RWPE2 (cell line): ENCODE measurements around the gene HOXC5.

Experiments used
- ATAC-seq: fragments of 200-7000 bp; cut with Tn5 transposase; 3 replicates; pipeline ENCODE4 v1.9.1; 2021; ENCODE audit warnings: low read depth
- DNase-seq: peaks from one replicate; pipeline ENCODE4 v3.0.0-alpha.2; 2020; ENCODE audit warnings: low spot score
- H3K27ac ChIP-seq: fragments of 450-650 bp; 2 replicates; pipeline ENCODE4 v1.5.1; 2017; ENCODE audit warnings: mild to moderate bottlenecking; ENCODE audit not compliant: poor library complexity, severe bottlenecking
- H3K27me3 ChIP-seq: fragments of 250-450 bp; sonication (Bioruptor Pico); 2 replicates; pipeline ENCODE4 v1.5.1; 2021; ENCODE audit warnings: mild to moderate bottlenecking, moderate library complexity; ENCODE audit not compliant: insufficient read depth, poor library complexity, severe bottlenecking
- H3K36me3 ChIP-seq: fragments of 250-450 bp; sonication (Bioruptor Pico); 2 replicates; pipeline ENCODE4 v1.5.1; 2020; ENCODE audit warnings: low read depth, mild to moderate bottlenecking, moderate library complexity
- H3K4me1 ChIP-seq: fragments of 250-450 bp; sonication (Bioruptor Pico); 2 replicates; pipeline ENCODE4 v1.5.1; 2021; ENCODE audit warnings: mild to moderate bottlenecking, moderate library complexity; ENCODE audit not compliant: insufficient read depth, poor library complexity, severe bottlenecking
- H3K4me3 ChIP-seq: fragments of 250-450 bp; sonication (Bioruptor Pico); 2 replicates; pipeline ENCODE4 v1.5.1; 2021; ENCODE audit warnings: mild to moderate bottlenecking, moderate library complexity; ENCODE audit not compliant: severe bottlenecking
- H3K9me3 ChIP-seq: fragments of 250-450 bp; sonication (Bioruptor Pico); 2 replicates; pipeline ENCODE4 v1.5.1; 2021; ENCODE audit warnings: mild to moderate bottlenecking, moderate library complexity; ENCODE audit not compliant: severe bottlenecking
- CTCF ChIP-seq: fragments of 450-650 bp; IDR thresholded peaks from one replicate; pipeline ENCODE4 v1.5.1; 2017; ENCODE audit warnings: mild to moderate bottlenecking, moderate library complexity; ENCODE audit not compliant: poor library complexity, severe bottlenecking

Gene HOXC5

GRCh38 chr12:54044425-54045103 is 11.7 kb downstream of the HOXC5 start:
- Histone ChIP-seq H3K4me3 (no peak overlapping the region), H3K27me3 (peaks cover 85% of the 10 kb centered on the region), H3K36me3 (no peaks in the 10 kb centered on the region), H3K27ac (no peak overlapping the region), H3K4me1 (no peaks in the 10 kb centered on the region), H3K9me3 (no peaks in the 10 kb centered on the region)
- ATAC-seq (no peak), DNase-seq (no peak)
- TF ChIP-seq CTCF: no peak

GRCh38 chr12:54045401-54045800 is 12.6 kb downstream of the HOXC5 start:
- ATAC-seq: no peak
- no peak overlapping the region for H3K4me3 ChIP-seq
- H3K27ac ChIP-seq: no peak overlapping the region
- no peaks in the 10 kb centered on the region for H3K9me3 ChIP-seq
- peaks cover 85% of the 10 kb centered on the region for H3K27me3 ChIP-seq
- DNase-seq: no peak
- no peaks in the 10 kb centered on the region for H3K36me3 ChIP-seq
- no peaks in the 10 kb centered on the region for H3K4me1 ChIP-seq
- no peak for TF ChIP-seq CTCF

- Histone ChIP-seq H3K4me3 (no peak overlapping the region), H3K4me1 (no peaks in the 10 kb centered on the region), H3K9me3 (no peaks in the 10 kb centered on the region), H3K27ac (no peak overlapping the region), H3K36me3 (no peaks in the 10 kb centered on the region), H3K27me3 (peaks cover 85% of the 10 kb centered on the region)
- DNase-seq (no peak), ATAC-seq (no peak)
- no peak for TF ChIP-seq CTCF
Observed at GRCh38 chr12:54045868-54046521, 13.1 kb downstream of the HOXC5 start.

- DNase-seq (no peak), ATAC-seq (peak; percentile 20; the same call in 2 of the 3 replicates)
- no peaks in the 10 kb centered on the region for H3K4me1 ChIP-seq
- no peak for TF ChIP-seq CTCF
- no peaks in the 10 kb centered on the region for H3K36me3 ChIP-seq
- H3K27ac ChIP-seq: no peak overlapping the region
- H3K27me3 ChIP-seq: peaks cover 86% of the 10 kb centered on the region
- H3K9me3 ChIP-seq: no peaks in the 10 kb centered on the region
- no peak overlapping the region for H3K4me3 ChIP-seq
Observed at GRCh38 chr12:54046809-54047159, 13.9 kb downstream of the HOXC5 start.
